Naive thymus-derived CD8-positive, alpha-beta T cell (primary cell): ENCODE data around the gene PKD1L1. TPM values are rescaled to one million over a fixed set of nuclear protein-coding genes. Genes with fewer than 3 reads are reported as not detected.

Experiments used
- ATAC-seq, 2 donors: fragments of 150-1000 bp; cut with Tn5 transposase in 1 of 2; sonication (Bioruptor Pico), chemical (Tn5 transposase) in 1 of 2; 1 replicate in 1 of 2; 2 replicates in 1 of 2; pipeline ENCODE4 v1.10.0; 2021; ENCODE audit warnings: mild to moderate bottlenecking in 2 of 2, moderate library complexity in 2 of 2
- POLR2A ChIA-PET: fragments of 350-600 bp; sonication (Branson Sonifier 250); formaldehyde crosslinking; loops from one replicate; lab custom pipeline; 2021; ENCODE audit warnings: antibody characterized with exemption; lab: Charles Lee
- DNase-seq, 10 donors: peaks; one replicate each; pipeline versions ENCODE4 v3.0.0 to v3.0.0-alpha.2; 2020 to 2022
- H3K27ac Mint-ChIP-seq, 10 donors: one replicate each; pipeline ENCODE4 v1.8.0; 2020 to 2022; ENCODE audit warnings: mild to moderate bottlenecking in 10 of 10, mixed read lengths in 10 of 10, moderate library complexity in 4 of 10, inconsistent platforms in 1 of 10
- H3K27me3 Mint-ChIP-seq, 5 donors: one replicate each; pipeline ENCODE4 v1.8.0; 2021 to 2022; ENCODE audit warnings: mixed read lengths in 5 of 5
- H3K36me3 Mint-ChIP-seq, 3 donors: one replicate each; pipeline ENCODE4 v1.8.0; 2020 to 2022; ENCODE audit warnings: mixed read lengths in 3 of 3, mild to moderate bottlenecking in 2 of 3, inconsistent platforms in 1 of 3
- H3K4me1 Mint-ChIP-seq, 4 donors: one replicate each; pipeline ENCODE4 v1.8.0; 2021 to 2022; ENCODE audit warnings: mixed read lengths in 4 of 4
- H3K4me3 Mint-ChIP-seq, 10 donors: one replicate each; pipeline ENCODE4 v1.8.0; 2020 to 2022; ENCODE audit warnings: mild to moderate bottlenecking in 10 of 10, mixed read lengths in 10 of 10, moderate library complexity in 6 of 10, inconsistent platforms in 1 of 10
- H3K9me3 Mint-ChIP-seq, 9 donors: one replicate each; pipeline ENCODE4 v1.8.0; 2020 to 2022; ENCODE audit warnings: mixed read lengths in 9 of 9, mild to moderate bottlenecking in 3 of 9, inconsistent platforms in 1 of 9, moderate library complexity in 1 of 9
- polyA plus RNA-seq, 3 donors: library from polyadenylated mRNA; unstranded; fragments of 300-500 nt; fragmentation: Illumina TruSeq; gene quantifications; one replicate each; pipeline ENCODE4 v1.2.3, GENCODE V29; 2021
- total RNA-seq, 8 experiments: library from RNA in 2 of 8; stranded (reverse) in 2 of 8; gene quantifications; one replicate each; pipeline ENCODE4 v1.2.3 and lab custom pipeline; 2021 to 2026

The PKD1L1 gene
- total and polyA plus RNA-seq, 5 experiments from 2014 or later, result 0.07 to 0.78 (median 0.37) TPM; not detected in 1

DNA sequence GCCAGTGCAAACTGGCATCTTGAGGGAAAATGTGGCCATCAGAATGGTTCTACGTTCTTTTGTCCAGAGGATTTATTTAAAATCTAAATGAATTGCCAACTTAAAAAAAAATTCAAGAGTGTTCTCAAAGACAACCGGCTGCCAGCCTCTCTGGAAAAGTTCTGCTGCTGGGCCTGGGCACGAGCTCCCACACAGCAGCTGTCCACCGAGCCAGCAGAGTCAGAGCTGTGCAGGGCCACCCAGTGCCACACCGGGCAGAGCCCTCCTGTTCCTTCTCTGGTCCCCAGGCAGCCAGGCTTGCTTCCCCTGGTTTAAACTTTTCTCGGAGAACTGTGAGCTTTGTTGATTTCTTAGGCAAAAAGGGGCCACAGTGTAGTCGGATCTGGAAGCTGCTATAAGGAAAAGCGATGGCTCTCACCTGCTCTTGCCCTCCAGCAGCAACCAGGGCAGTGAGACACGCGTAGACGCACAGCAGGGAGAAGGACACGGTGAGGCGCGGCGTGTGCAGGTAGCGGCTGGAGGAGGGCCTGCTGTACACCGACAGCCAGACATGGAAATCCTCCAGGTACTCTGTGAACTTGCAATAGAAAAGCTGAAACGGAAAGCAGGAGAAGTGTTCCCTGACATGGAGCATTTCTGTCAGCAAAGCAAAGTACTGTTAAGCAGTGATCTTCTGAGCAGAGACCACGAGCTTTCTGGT, 111.6 kb downstream of the PKD1L1 start:
- Mint-ChIP-seq H3K4me3 (no peak overlapping the region), H3K9me3 (no peaks in the 10 kb centered on the region), H3K36me3 (no peaks in the 10 kb centered on the region), H3K27me3 (peaks cover 0 to 2% (median 0%) of the 10 kb centered on the region in 5 donors), H3K27ac (no peak overlapping the region), H3K4me1 (peaks cover 0 to 9% (median 0%) of the 10 kb centered on the region in 4 donors)
- DNase-seq, result no peak
- no peak for ATAC-seq
- POLR2A ChIA-PET, result no interaction called here

GRCh38 chr7:47836080-47836479, 112.2 kb downstream of the PKD1L1 start:
- ATAC-seq (no peak), DNase-seq (no peak)
- H3K36me3 Mint-ChIP-seq, result no peaks in the 10 kb centered on the region
- peaks cover 0 to 9% (median 0%) of the 10 kb centered on the region in 4 donors for H3K4me1 Mint-ChIP-seq
- H3K4me3 Mint-ChIP-seq, result no peak overlapping the region
- no peaks in the 10 kb centered on the region for H3K9me3 Mint-ChIP-seq
- POLR2A ChIA-PET, result no interaction called here
- peaks cover 0 to 2% (median 0%) of the 10 kb centered on the region in 5 donors for H3K27me3 Mint-ChIP-seq
- no peak overlapping the region for H3K27ac Mint-ChIP-seq

DNA sequence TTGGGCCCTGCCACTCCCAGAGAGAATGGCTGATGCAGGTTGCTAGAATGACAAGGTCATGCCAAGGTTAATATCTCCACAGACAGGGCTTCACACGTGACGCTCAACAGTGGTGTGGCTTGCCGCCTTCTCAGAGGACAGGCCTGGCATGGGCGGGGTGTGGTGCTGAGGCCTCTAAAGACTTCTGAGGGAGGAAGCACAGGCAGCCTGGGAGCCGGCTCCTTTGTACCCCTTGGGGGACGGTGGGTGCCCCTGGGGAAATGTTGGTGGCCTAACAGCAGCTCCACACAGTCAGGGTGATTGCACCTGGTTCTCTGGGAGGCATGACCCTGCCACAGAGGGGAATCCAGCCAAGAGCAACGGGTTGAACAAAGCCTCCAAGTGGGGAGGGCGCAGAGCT, 115.1 kb downstream of the PKD1L1 start:
- H3K4me3 Mint-ChIP-seq, result no peak overlapping the region
- peaks cover 0 to 2% (median 0%) of the 10 kb centered on the region in 5 donors for H3K27me3 Mint-ChIP-seq
- no peaks in the 10 kb centered on the region for H3K36me3 Mint-ChIP-seq
- DNase-seq, result no peak
- H3K9me3 Mint-ChIP-seq, result no peaks in the 10 kb centered on the region
- no peak overlapping the region for H3K27ac Mint-ChIP-seq
- peaks cover 0 to 9% (median 0%) of the 10 kb centered on the region in 4 donors for H3K4me1 Mint-ChIP-seq
- no peak for ATAC-seq
- POLR2A ChIA-PET, result no interaction called here

DNA sequence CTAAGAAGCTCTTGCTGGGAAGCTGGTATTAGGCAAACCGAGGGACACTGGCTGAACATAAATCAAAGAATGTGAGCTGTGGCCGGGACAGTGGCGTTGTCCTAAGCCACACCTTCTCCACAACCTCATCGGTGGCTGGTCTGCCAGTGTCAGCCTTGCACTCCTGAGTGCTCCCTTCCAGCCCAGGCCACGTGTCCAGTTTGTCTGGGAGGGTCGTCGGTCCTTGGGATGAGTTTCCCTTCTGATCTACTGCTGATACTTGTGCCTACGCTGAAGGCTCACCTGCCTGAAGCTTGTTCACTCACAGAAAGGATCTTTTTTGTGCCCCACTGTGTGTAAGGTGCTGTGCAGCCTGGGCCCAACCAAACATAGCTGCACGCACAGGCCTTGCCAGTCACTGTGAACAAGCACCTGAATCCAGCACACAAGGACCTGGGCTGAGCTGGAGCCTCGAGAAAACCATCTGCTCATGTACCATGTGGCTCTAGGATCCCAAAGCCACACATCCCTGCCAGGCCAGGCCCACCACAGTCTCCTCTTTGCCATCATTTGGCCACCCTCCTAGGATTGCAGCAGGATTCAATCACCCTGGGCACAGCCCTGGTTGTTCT, 116.1 kb downstream of the PKD1L1 start:
- peak overlapping the region in 1 of 10 donors; percentile 38 for H3K27ac Mint-ChIP-seq
- DNase-seq, result no peak
- peaks cover 0 to 9% (median under 1%) of the 10 kb centered on the region in 4 donors for H3K4me1 Mint-ChIP-seq
- H3K4me3 Mint-ChIP-seq, result no peak overlapping the region
- H3K9me3 Mint-ChIP-seq, result no peaks in the 10 kb centered on the region
- H3K27me3 Mint-ChIP-seq, result peaks cover 0 to 4% (median 2%) of the 10 kb centered on the region in 5 donors
- ATAC-seq, result no peak
- no peaks in the 10 kb centered on the region for H3K36me3 Mint-ChIP-seq
- POLR2A ChIA-PET, result no interaction called here

DNA sequence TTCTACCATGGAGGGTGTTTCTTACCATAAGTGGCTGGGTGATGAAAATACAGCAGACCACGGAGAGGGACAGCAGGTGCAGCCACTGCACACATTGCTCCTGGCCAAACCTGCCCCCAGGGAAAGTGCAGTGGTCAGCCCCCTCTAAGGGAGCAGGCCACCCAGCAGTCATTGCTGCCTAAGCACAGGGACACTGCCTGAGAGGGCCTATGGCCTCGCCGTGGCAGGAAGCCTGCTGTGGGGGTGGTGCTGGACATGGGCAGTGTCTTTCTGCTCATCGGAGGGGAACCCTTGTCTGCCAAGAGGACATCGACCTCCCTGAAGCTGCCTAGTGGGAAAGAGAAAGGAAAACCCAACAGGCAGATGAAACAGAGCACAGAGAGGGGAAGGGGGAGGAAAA, 118.3 kb downstream of the PKD1L1 start:
- POLR2A ChIA-PET, result no interaction called here

GRCh38 chr7:47827871-47828270, 120.4 kb downstream of the PKD1L1 start:
- Mint-ChIP-seq H3K4me1 (peaks cover 0 to 2% (median under 1%) of the 10 kb centered on the region in 4 donors), H3K27me3 (peaks cover 0 to 4% (median 0%) of the 10 kb centered on the region in 5 donors), H3K4me3 (no peak overlapping the region), H3K36me3 (no peaks in the 10 kb centered on the region), H3K27ac (no peak overlapping the region), H3K9me3 (no peaks in the 10 kb centered on the region)
- POLR2A ChIA-PET, result no interaction called here
- ATAC-seq (no peak), DNase-seq (no peak)

More for the DNA sequence above, 118.3 kb downstream of the PKD1L1 start:
- Mint-ChIP-seq H3K27me3 (peaks cover 0 to 4% (median 0%) of the 10 kb centered on the region in 5 donors), H3K36me3 (no peaks in the 10 kb centered on the region), H3K4me3 (no peak overlapping the region), H3K9me3 (no peaks in the 10 kb centered on the region), H3K27ac (no peak overlapping the region), H3K4me1 (peaks cover 0 to 9% (median under 1%) of the 10 kb centered on the region in 4 donors)
- DNase-seq (no peak), ATAC-seq (no peak)

DNA sequence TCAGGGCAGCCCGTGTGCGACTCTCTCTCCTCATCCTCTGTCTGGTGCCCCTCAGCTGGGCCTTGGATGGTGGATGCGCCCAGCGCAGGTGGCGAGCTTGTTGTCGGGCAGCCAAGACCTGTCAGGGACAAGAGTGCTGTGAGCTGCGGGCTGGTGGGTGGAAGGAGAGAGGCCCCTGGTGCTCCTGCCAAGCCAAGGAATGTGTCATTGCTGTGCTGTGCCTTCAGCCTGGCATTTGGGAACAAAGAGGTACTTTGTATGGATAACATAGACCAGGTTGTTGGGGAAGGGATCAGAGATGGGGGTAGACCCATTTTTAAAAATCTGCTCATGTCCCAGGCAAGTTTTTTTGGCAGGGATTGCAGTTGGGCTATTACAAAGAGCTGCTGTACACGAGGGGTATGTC, 120.9 kb downstream of the PKD1L1 start:
- Mint-ChIP-seq H3K4me1 (peaks cover 0 to 1% (median 0%) of the 10 kb centered on the region in 4 donors), H3K36me3 (no peaks in the 10 kb centered on the region), H3K9me3 (no peaks in the 10 kb centered on the region), H3K27ac (no peak overlapping the region), H3K4me3 (no peak overlapping the region), H3K27me3 (peaks cover 0 to 4% (median 0%) of the 10 kb centered on the region in 5 donors)
- no peak for DNase-seq
- POLR2A ChIA-PET, result no interaction called here
- ATAC-seq, result no peak

- DNase-seq (no peak), ATAC-seq (no peak)
- peaks cover 0 to 4% (median 0%) of the 10 kb centered on the region in 5 donors for H3K27me3 Mint-ChIP-seq
- no peaks in the 10 kb centered on the region for H3K36me3 Mint-ChIP-seq
- POLR2A ChIA-PET, result no interaction called here
- no peak overlapping the region for H3K4me3 Mint-ChIP-seq
- no peaks in the 10 kb centered on the region for H3K9me3 Mint-ChIP-seq
- peak overlapping the region in 1 of 10 donors; percentile 24 for H3K27ac Mint-ChIP-seq
- peaks cover 0 to 1% (median 0%) of the 10 kb centered on the region in 4 donors for H3K4me1 Mint-ChIP-seq
Measured at GRCh38 chr7:47826754-47827153, 121.5 kb downstream of the PKD1L1 start.

DNA sequence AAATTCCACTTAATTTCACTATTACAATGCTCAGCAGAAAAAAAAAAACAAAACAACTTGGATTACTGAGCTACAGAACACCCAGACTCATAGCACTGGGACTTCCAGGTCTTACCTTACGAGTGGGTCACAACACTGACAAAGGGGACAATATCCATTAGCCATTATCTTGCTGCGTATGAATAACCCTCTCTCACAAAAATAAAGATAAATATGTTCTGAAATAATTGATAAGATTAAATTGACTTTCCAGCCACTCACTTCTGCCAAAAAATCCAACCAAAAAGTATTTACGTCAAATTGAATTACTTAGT, 128.7 kb downstream of the PKD1L1 start:
- Mint-ChIP-seq H3K9me3 (no peaks in the 10 kb centered on the region), H3K27me3 (no peaks in the 10 kb centered on the region)

DNA sequence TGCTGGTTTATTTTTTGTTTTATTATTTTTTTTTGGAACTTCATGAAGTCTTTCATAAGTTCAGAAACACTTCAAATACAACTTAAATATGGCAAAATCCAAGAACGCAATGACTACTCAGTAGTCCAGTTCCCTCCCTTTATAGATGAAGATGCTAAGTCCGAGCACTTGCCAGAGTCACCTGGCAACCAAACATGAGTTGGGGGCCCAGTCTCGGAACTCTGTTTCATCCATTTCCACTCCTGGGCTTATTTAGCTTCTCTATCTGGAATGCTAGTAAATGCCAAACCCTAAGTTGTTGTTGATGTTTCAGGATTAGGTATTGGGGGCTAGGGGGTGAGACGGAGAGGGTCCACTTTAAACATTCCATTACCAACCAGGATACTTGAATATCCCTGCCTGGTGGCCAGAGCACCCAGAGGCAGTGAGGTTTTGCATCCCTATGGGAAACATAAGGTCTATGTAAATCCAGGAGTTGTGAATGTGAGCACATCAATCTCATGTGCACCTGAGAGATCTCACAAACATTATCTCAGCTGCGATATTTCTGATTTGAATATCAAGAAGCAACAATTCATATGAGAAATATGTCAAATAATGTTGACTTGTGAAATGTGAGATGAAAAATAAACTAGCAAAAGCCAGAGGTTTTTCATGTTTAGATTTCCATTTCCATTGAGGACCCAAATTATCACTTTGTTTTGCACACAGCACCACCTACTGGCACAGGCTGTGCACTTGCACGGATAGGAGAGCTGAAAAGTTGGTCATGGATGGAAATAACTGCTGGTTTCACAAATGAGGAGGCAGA, 129.3 kb downstream of the PKD1L1 start:
- Mint-ChIP-seq H3K4me1 (no peaks in the 10 kb centered on the region), H3K27ac (no peak overlapping the region), H3K36me3 (no peaks in the 10 kb centered on the region), H3K4me3 (no peak overlapping the region), H3K27me3 (no peaks in the 10 kb centered on the region), H3K9me3 (no peaks in the 10 kb centered on the region)
- DNase-seq (peak in 9 of 10 donors; percentile 17 to 68 (median 44)), ATAC-seq (no peak)
- POLR2A ChIA-PET, result no interaction called here

More for the DNA sequence above, 128.7 kb downstream of the PKD1L1 start:
- Mint-ChIP-seq H3K36me3 (no peaks in the 10 kb centered on the region), H3K27ac (no peak overlapping the region), H3K4me1 (no peaks in the 10 kb centered on the region), H3K4me3 (no peak overlapping the region)
- POLR2A ChIA-PET, result no interaction called here
- no peak for DNase-seq
- no peak for ATAC-seq

DNA sequence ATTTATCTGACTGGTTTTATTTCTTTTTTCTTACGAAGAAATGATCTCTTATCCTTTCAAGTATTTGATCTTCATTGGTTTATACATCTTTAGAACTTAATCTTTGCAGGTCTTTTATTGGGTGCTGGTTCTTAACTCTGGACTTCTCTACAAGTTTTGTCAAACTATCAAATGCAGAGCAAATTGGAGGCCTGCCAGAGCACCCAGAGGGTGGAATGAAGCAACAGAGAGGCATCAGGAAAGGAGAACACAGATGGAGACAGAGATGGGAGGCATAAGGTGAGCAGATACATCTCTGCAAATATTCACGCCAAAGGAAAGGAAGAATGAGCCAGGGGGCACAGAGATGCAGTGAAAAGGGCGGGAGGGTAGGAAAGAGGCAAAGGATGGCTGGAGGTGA, 130.3 kb downstream of the PKD1L1 start:
- Mint-ChIP-seq H3K9me3 (no peaks in the 10 kb centered on the region), H3K4me1 (no peaks in the 10 kb centered on the region), H3K27me3 (no peaks in the 10 kb centered on the region), H3K4me3 (no peak overlapping the region), H3K36me3 (no peaks in the 10 kb centered on the region), H3K27ac (no peak overlapping the region)
- ATAC-seq (no peak), DNase-seq (no peak)
- POLR2A ChIA-PET, result no interaction called here

GRCh38 chr7:47816647-47817046, 131.6 kb downstream of the PKD1L1 start:
- POLR2A ChIA-PET, result no interaction called here
- Mint-ChIP-seq H3K4me3 (no peak overlapping the region), H3K27me3 (no peaks in the 10 kb centered on the region), H3K4me1 (no peaks in the 10 kb centered on the region), H3K36me3 (no peaks in the 10 kb centered on the region), H3K9me3 (no peaks in the 10 kb centered on the region), H3K27ac (no peak overlapping the region)
- ATAC-seq (no peak), DNase-seq (no peak)

DNA sequence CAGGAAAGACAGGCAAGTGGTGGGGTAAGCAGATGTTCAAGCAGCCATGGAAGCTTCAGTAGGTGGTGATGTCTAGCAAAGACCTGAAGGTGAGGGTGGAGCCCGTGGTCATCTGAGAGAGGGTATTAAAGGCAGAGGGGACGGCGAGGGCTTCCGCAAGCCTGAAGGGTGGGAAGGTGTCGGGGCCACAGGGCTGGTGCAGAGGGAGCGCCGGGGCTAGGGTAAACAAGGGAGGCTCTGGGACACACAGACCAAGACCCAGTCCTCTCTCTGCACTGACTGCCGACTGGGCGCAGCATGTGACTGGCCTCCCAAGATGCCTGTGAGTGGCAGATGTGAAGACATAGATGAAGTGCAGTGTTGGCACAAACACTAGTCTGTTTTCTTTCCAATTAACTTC, 132.4 kb downstream of the PKD1L1 start:
- H3K36me3 Mint-ChIP-seq, result no peaks in the 10 kb centered on the region

More for the DNA sequence above, 132.4 kb downstream of the PKD1L1 start:
- ATAC-seq, result no peak
- DNase-seq, result no peak
- no peak overlapping the region for H3K4me3 Mint-ChIP-seq
- H3K9me3 Mint-ChIP-seq, result no peaks in the 10 kb centered on the region
- H3K4me1 Mint-ChIP-seq, result no peaks in the 10 kb centered on the region
- POLR2A ChIA-PET, result no interaction called here
- no peaks in the 10 kb centered on the region for H3K27me3 Mint-ChIP-seq
- H3K27ac Mint-ChIP-seq, result no peak overlapping the region
